HepG2 (cell line): ENCODE data around the gene PPME1. TPM values are rescaled to one million over a fixed set of nuclear protein-coding genes. Genes with fewer than 3 reads are reported as not detected.
A peak's percentile ranks its signal among the peaks of the same experiment; 100 is the strongest.

ENCODE experiments used
- AKAP8 ChIP-seq: sonication (generic); formaldehyde crosslinking; IDR thresholded peaks from 2 replicates; pipeline ENCODE4 v1.5.1; 2020; ENCODE audit warnings: mild to moderate bottlenecking, missing genetic modification reagents
- BRD4 ChIP-seq: sonication (generic); formaldehyde crosslinking; IDR thresholded peaks from 2 replicates; pipeline ENCODE4 v1.4.0; 2020; ENCODE audit warnings: missing genetic modification reagents
- CAMTA2 ChIP-seq: sonication (generic); formaldehyde crosslinking; IDR thresholded peaks from 2 replicates; pipeline ENCODE4 v1.4.0; 2020; ENCODE audit warnings: mild to moderate bottlenecking, missing genetic modification reagents, borderline replicate concordance
- ESRRA ChIP-seq: sonication (generic); formaldehyde crosslinking; IDR thresholded peaks from 2 replicates; pipeline ENCODE4 v1.5.1; 2020; ENCODE audit warnings: mild to moderate bottlenecking, low read depth, missing genetic modification reagents
- ETS1 ChIP-seq: sonication (generic); formaldehyde crosslinking; IDR thresholded peaks from 2 replicates; pipeline ENCODE4 v1.4.0; 2020; ENCODE audit warnings: missing genetic modification reagents
- GABPA ChIP-seq, 2 experiments: IDR thresholded peaks; 2 replicates each; pipeline ENCODE4 v1.6.1; 2011 to 2016; ENCODE audit warnings: low read depth in 2 of 2, low read length in 1 of 2, missing biosample characterization in 1 of 2, missing genetic modification characterization in 1 of 2
- GATA4 ChIP-seq: sonication (generic); IDR thresholded peaks from 2 replicates; pipeline ENCODE4 v1.6.1; 2016; ENCODE audit warnings: antibody characterized with exemption, low read depth, borderline replicate concordance
- GTF3A ChIP-seq: sonication (generic); formaldehyde crosslinking; conservative IDR thresholded peaks from 2 replicates; pipeline ENCODE4 v1.4.0; 2020; ENCODE audit warnings: mild to moderate bottlenecking, missing genetic modification reagents
- HDAC2 ChIP-seq: sonication (generic); formaldehyde crosslinking; IDR thresholded peaks from 2 replicates; pipeline ENCODE4 v1.4.0; 2020; ENCODE audit warnings: missing genetic modification reagents
- KDM4B ChIP-seq: sonication (generic); formaldehyde crosslinking; IDR thresholded peaks from 2 replicates; pipeline ENCODE4 v1.4.0; 2020; ENCODE audit warnings: missing genetic modification reagents
- MED1 ChIP-seq: sonication (generic); formaldehyde crosslinking; IDR thresholded peaks from 2 replicates; pipeline ENCODE4 v1.4.0; 2020; ENCODE audit warnings: missing genetic modification reagents
- MIER3 ChIP-seq: IDR thresholded peaks from 2 replicates; pipeline ENCODE4 v1.6.1; 2016; ENCODE audit warnings: missing compliant biosample characterization, borderline replicate concordance
- MXD4 ChIP-seq: IDR thresholded peaks from 2 replicates; pipeline ENCODE4 v1.6.1; 2016; ENCODE audit warnings: mild to moderate bottlenecking, missing biosample characterization, missing genetic modification reagents
- NFE2 ChIP-seq: sonication (generic); formaldehyde crosslinking; IDR thresholded peaks from 2 replicates; pipeline ENCODE4 v1.4.0; 2020; ENCODE audit warnings: missing genetic modification reagents
- NFE2L1 ChIP-seq: sonication (generic); formaldehyde crosslinking; IDR thresholded peaks from 2 replicates; pipeline ENCODE4 v1.4.0; 2020; ENCODE audit warnings: missing genetic modification reagents, mild to moderate bottlenecking, borderline replicate concordance
- SAP130 ChIP-seq: IDR thresholded peaks from 2 replicates; pipeline ENCODE4 v1.6.1; 2016; ENCODE audit warnings: low read depth
- SIN3A ChIP-seq: IDR thresholded peaks from 2 replicates; pipeline ENCODE4 v1.6.1; 2011; ENCODE audit warnings: low read depth, mild to moderate bottlenecking, control low read depth, low read length, borderline replicate concordance
- SIX1 ChIP-seq: sonication (generic); formaldehyde crosslinking; IDR thresholded peaks from 2 replicates; pipeline ENCODE4 v1.4.0; 2020; ENCODE audit warnings: missing genetic modification reagents, borderline replicate concordance
- SMARCE1 ChIP-seq: fragments of 450-650 bp; IDR thresholded peaks from 2 replicates; pipeline ENCODE4 v1.6.1; 2017; ENCODE audit warnings: borderline replicate concordance
- SOX5 ChIP-seq: IDR thresholded peaks from 2 replicates; pipeline ENCODE4 v1.6.1; 2016; ENCODE audit warnings: borderline replicate concordance
- SOX6 ChIP-seq, 2 experiments: fragments of 450-650 bp in 1 of 2; sonication (generic) in 1 of 2; formaldehyde crosslinking in 1 of 2; IDR thresholded peaks; 2 replicates each; pipeline versions ENCODE4 v1.4.0 to v1.6.1; 2017 to 2020; ENCODE audit warnings: antibody characterized with exemption in 1 of 2, mild to moderate bottlenecking in 1 of 2, missing genetic modification reagents in 1 of 2
- TBX2 ChIP-seq: sonication (generic); formaldehyde crosslinking; IDR thresholded peaks from 2 replicates; pipeline ENCODE4 v1.5.0; 2020; ENCODE audit warnings: missing genetic modification reagents, mild to moderate bottlenecking, borderline replicate concordance
- ZBTB49 ChIP-seq: sonication (generic); formaldehyde crosslinking; IDR thresholded peaks from 2 replicates; pipeline ENCODE4 v1.4.0; 2020; ENCODE audit warnings: missing genetic modification reagents, borderline replicate concordance
- ZMAT3 ChIP-seq: sonication (generic); formaldehyde crosslinking; conservative IDR thresholded peaks from 2 replicates; pipeline ENCODE4 v1.7.0; 2021; ENCODE audit warnings: missing genetic modification reagents
- ZNF17 ChIP-seq: sonication (generic); formaldehyde crosslinking; IDR thresholded peaks from 2 replicates; pipeline ENCODE4 v1.5.0; 2020; ENCODE audit warnings: mild to moderate bottlenecking, missing genetic modification reagents
- ZNF329 ChIP-seq: sonication (generic); formaldehyde crosslinking; IDR thresholded peaks from 2 replicates; pipeline ENCODE4 v1.9.0; 2021; ENCODE audit warnings: low read depth, mild to moderate bottlenecking, missing genetic modification reagents
- ZNF383 ChIP-seq: sonication (generic); formaldehyde crosslinking; IDR thresholded peaks from 2 replicates; pipeline ENCODE4 v1.4.0; 2020; ENCODE audit warnings: missing genetic modification reagents, mild to moderate bottlenecking, borderline replicate concordance
- ZNF576 ChIP-seq: sonication (generic); formaldehyde crosslinking; IDR thresholded peaks from 2 replicates; pipeline ENCODE4 v1.4.0; 2020; ENCODE audit warnings: mild to moderate bottlenecking, missing genetic modification reagents
- ZNF577 ChIP-seq: sonication (generic); formaldehyde crosslinking; IDR thresholded peaks from 2 replicates; pipeline ENCODE4 v1.4.0; 2020; ENCODE audit warnings: mild to moderate bottlenecking, low read depth, missing genetic modification reagents, borderline replicate concordance
- ZNF644 ChIP-seq: IDR thresholded peaks from 2 replicates; pipeline ENCODE4 v1.6.1; 2016; ENCODE audit warnings: low read depth
- polyA plus RNA-seq, 8 experiments: library from polyadenylated mRNA; depleted of rRNA in 3 of 8; stranded (reverse) in 7 of 8; unstranded in 1 of 8; fragments of >200 nt; fragmentation: Illumina TruSeq in 4 of 8; extraction: Trizol in 4 of 8; gene quantifications; 2 replicates each; pipeline versions ENCODE4 v1.2.1 to v1.2.3, GENCODE V29; 2011 to 2016; ENCODE audit warnings: low read depth in 4 of 8, missing spikeins in 1 of 8, mixed read lengths in 1 of 8; ENCODE audit not compliant: insufficient read depth in 1 of 8
- total RNA-seq, 5 experiments: library from RNA; depleted of rRNA; stranded (reverse); fragments of >200 nt; fragmentation: Illumina TruSeq; extraction: Trizol; gene quantifications; 2 replicates each; pipeline ENCODE4 v1.2.3, GENCODE V29; 2016; ENCODE audit warnings: low read depth in 1 of 5

The PPME1 gene
- total and polyA plus RNA-seq, 2 of the 13 experiments (the other 11 are each of a cell fraction or from before 2014, with no cell fraction given) = 31.3 to 56.0 TPM

- TF ChIP-seq ZNF577 (CRISPR knock-in tag) = no peak
- TF ChIP-seq NFE2 = peak; percentile 31; the same call in 1 of the 2 replicates
- TF ChIP-seq CAMTA2 (CRISPR knock-in tag) = no peak
- no peak for TF ChIP-seq ZNF329 (CRISPR knock-in tag)
- TF ChIP-seq AKAP8 (CRISPR knock-in tag) = no peak
- TF ChIP-seq ZNF383 (CRISPR knock-in tag) = no peak
- no peak for TF ChIP-seq TBX2 (CRISPR knock-in tag)
- no peak for TF ChIP-seq ZNF17 (CRISPR knock-in tag)
- 0 out of 2 replicates have a peak, but pooled peaks have one; percentile 29 for TF ChIP-seq MIER3 (CRISPR knock-in tag)
- no peak for TF ChIP-seq NFE2L1
- TF ChIP-seq SAP130 (CRISPR knock-in tag) = peak; percentile 66; the same call in 1 of the 2 replicates
- no peak for TF ChIP-seq ETS1 (CRISPR knock-in tag)
- TF ChIP-seq ZNF644 (CRISPR knock-in tag) = peak; percentile 60; the same call in 1 of the 2 replicates
- TF ChIP-seq MED1 = peak; percentile 26; the same call in 1 of the 2 replicates
- no peak for TF ChIP-seq SMARCE1
- TF ChIP-seq ZNF576 (CRISPR knock-in tag) = no peak
- no peak for TF ChIP-seq GABPA (IDR thresholded peaks at IDR 0.05; ENCODE audit: low read depth, low read length)
- 0 out of 2 replicates have a peak, but pooled peaks have one; percentile 23 for TF ChIP-seq GABPA (CRISPR knock-in tag; IDR thresholded peaks at IDR 0.05; ENCODE audit: low read depth)
- no peak for TF ChIP-seq SOX6 (IDR thresholded peaks at IDR 0.05)
- no peak; the same call in 1 of the 2 replicates for TF ChIP-seq SOX6 (CRISPR knock-in tag; IDR thresholded peaks at IDR 0.05)
- no peak for TF ChIP-seq ZMAT3 (CRISPR knock-in tag)
- TF ChIP-seq GTF3A (CRISPR knock-in tag) = no peak
- no peak for TF ChIP-seq ZBTB49
- no peak for TF ChIP-seq BRD4 (CRISPR knock-in tag)
- no peak for TF ChIP-seq KDM4B (CRISPR knock-in tag)
- TF ChIP-seq MXD4 (CRISPR knock-in tag) = no peak
- TF ChIP-seq GATA4 = no peak
- peak; percentile 61; the same call in 1 of the 2 replicates for TF ChIP-seq SIX1 (CRISPR knock-in tag)
- TF ChIP-seq HDAC2 (CRISPR knock-in tag) = no peak
- no peak for TF ChIP-seq ESRRA (CRISPR knock-in tag)
- TF ChIP-seq SIN3A = no peak
- TF ChIP-seq SOX5 (CRISPR knock-in tag) = 0 out of 2 replicates have a peak, but pooled peaks have one; percentile 16
Measured at GRCh38 chr11:74138572-74138971, 32.5 kb upstream of the PPME1 start (continued).
